ENCODE results near the gene RYR1.
A peak's percentile ranks its signal among the peaks of the same experiment; 100 is the strongest.
"Not testable (repeated sequence)": the region's sequence is repeated elsewhere in the genome, so short reads cannot be mapped to it uniquely, and the experiment has no call there.

The RYR1 gene

DNA sequence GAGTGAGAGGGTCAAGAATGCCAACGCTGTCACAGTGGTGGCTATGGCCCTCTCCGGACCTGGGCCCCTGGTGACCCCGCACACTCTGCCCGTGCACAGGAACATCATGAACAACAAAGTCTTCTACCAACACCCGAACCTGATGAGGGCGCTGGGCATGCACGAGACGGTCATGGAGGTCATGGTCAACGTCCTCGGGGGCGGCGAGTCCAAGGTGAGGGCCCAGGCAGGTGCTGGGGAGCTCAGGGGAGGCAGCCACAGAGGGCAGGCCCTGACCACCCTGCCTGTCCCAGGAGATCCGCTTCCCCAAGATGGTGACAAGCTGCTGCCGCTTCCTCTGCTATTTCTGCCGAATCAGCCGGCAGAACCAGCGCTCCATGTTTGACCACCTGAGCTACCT lies 62.6 kb downstream of the RYR1 start:
- DNase-seq = no peak

- no peak for DNase-seq
Observed at GRCh38 chr19:38496603-38497487, 63.4 kb downstream of the RYR1 start.

DNA sequence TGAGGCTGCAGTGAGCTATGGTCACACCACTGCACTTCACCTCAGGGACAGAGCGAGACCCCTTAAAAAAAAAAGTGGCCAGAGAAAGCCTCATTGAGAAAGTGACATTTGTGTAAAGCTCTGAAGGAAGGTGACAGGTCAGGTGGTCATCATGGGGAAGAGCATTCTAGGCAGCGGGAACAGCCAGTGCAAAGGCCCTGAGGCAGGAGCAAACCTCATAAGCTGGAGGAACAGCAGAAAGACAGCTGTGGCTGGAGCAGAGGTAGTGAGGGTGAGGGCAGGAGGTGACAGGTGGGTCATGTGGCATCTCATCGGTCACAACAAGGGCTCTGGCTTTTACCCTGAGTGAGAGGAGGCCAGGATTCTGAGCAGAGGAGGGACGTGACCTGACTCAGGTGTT lies 64.4 kb downstream of the RYR1 start:
- DNase-seq = no peak

DNA sequence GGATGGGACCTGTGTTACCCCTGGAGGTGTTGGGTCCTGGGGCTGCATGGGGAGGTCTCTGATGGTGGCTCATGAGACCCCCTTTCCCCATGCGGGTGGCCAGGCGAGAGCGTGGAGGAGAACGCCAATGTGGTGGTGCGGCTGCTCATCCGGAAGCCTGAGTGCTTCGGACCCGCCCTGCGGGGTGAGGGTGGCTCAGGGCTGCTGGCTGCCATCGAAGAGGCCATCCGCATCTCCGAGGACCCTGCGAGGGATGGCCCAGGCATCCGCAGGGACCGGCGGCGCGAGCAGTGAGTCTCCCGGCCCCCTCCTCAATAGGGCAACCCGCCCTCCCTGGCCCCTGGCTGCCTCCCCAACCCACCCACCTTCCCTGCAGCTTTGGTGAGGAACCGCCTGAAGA lies 66.0 kb downstream of the RYR1 start:
- no peak for DNase-seq

- no peak for DNase-seq
Observed at GRCh38 chr19:38500450-38500849, 67.0 kb downstream of the RYR1 start.

GRCh38 chr19:38502410-38503076 lies 69.1 kb downstream of the RYR1 start:
- DNase-seq = no peak

- no peak for DNase-seq
Observed at GRCh38 chr19:38503077-38503410, 69.6 kb downstream of the RYR1 start.

- DNase-seq = no peak
Observed at GRCh38 chr19:38505958-38506357, 72.5 kb downstream of the RYR1 start.

- no peak for DNase-seq
Observed at GRCh38 chr19:38506375-38506722, 72.9 kb downstream of the RYR1 start.

DNA sequence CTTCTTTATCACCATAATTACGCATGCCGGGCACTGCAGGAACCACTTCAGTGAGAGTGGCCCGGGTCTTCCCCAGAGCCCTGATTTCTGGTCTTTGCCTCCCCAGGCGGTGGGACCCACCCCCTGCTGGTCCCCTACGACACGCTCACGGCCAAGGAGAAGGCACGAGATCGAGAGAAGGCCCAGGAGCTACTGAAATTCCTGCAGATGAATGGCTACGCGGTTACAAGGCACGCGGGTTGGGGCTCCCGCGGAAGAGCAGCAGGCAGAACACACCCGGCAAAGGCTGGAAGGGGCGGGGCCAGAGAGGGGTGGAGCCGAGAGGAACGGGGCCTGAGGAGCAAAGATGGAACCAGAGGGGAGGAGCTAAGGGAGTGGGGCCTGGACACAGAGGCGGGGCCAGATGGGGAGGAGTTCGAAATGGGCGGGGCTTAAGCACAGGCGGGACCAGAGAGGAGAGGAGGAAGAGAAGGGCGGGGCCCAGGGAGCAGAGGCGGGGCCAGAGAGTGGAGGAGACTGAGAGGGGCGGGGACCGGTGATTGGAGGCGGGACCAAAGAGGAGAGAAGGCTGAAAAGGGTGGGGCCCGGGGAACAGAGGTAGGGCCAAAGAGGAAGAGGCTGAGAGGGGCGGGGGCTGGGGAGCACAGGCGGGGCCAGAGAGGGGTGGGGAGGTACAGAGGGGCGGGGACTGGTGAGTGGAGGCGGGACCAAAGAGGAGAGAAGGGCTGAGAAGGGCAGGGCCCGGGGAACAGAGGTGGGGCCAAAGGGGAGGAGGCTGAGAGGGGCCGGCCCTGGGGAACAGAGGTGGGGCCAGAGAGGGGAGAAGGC lies 73.4 kb downstream of the RYR1 start:
- peak; percentile 89 for DNase-seq

GRCh38 chr19:38507551-38508127 lies 74.1 kb downstream of the RYR1 start:
- DNase-seq = no peak

DNA sequence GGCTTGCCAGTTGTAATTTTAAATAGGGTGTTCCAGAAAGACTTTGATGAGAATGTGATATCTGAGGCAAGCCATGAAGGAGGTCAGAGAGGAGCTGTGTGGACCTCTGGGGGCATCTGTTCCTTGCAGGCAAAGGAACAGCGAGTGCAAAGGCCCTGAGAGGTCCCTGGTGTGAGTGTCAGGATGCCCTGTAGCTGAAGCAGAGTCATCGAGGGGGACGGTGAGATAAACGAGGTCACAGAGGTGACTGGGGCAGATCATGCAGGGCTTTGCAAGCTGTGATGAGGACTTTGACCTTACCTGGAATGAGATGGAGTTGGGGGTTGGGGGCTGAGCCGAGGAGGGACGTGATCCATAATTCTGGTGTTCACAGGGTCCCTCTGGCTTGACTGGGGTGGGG lies 75.0 kb downstream of the RYR1 start:
- no peak for DNase-seq

GRCh38 chr19:38509027-38509426 lies 75.5 kb downstream of the RYR1 start:
- DNase-seq = no peak

DNA sequence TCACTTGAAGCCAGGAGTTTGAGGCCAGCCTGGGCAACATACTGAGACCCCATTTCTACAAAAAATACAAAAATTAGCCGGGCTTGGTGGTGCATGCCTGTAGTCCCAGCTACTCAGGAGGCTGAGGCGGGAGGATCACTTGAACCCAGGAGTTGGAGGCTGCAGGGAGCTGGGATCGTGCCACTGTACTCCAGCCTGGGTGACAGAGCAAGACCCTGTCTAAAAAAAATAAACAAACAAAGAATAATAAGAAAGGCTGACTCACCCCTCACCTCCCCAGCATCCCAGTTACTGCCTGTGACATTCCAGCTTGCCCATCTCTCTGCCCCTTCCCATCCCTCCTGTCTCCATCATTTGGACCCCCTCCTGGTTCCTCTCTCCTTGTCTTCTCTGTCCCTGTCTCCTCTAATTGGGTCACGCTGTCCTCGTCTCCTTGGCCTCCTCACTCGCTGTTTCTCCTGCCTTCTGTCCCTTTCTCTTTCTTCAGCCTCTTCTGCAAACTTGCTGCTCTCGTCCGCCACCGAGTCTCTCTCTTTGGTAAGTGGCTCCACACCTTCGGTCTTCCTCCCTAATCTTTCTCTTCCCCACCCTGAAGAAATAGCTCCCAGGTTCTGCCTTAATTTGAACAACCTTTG lies 77.7 kb downstream of the RYR1 start:
- no peak for DNase-seq

DNA sequence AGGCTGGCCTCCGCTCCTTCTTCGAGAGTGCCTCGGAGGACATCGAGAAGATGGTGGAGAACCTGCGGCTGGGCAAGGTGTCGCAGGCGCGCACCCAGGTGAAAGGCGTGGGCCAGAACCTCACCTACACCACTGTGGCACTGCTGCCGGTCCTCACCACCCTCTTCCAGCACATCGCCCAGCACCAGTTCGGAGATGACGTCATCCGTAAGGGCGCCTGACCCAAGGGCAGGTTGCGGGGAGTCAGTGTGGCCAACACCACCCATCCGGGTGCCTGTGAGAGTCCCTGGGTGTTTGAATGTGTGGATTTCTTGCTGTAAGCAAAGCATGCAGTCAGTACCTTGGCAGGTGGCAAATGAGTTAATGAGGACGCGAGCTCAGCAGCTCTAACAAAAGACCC lies 78.8 kb downstream of the RYR1 start:
- DNase-seq = no peak

DNA sequence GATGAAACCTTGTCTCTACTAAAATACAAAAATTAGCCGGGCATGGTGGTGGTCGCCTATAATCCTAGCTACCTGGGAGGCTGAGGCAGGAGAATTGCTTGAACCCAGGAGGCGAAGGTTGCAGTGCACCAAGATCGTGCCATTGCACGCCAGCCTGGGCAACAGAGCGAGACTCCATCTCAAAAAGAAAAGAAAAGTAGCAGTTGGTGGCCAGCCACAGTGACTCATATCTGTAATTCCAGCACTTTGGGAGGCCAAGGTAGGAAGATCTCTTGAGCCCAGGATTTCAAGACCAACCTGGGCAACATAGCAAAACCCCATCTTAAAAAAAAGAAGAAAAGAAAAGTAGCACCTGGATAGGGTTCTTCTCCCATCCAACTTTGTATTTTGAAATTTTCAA lies 79.7 kb downstream of the RYR1 start:
- not testable (repeated sequence) for DNase-seq

DNA sequence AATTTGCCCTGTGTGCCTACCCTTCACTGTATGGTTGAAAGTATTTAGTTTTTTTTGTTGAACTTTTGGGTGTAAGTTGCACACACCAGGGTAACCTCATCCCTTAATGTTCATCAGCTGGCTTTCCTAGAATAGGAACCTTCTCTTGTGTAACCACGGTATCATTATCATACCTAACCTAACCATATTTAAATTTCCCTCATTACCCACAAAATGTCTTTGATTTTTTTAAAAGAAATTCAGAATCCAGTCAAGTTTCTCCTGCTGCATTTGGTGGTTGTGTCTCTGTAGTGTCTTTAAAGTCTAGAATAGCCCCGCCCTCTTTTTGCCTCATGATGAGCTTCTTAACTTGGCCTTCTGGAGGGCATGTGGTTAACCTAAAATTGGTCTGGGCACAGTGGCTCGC lies 80.3 kb downstream of the RYR1 start:
- no peak for DNase-seq

DNA sequence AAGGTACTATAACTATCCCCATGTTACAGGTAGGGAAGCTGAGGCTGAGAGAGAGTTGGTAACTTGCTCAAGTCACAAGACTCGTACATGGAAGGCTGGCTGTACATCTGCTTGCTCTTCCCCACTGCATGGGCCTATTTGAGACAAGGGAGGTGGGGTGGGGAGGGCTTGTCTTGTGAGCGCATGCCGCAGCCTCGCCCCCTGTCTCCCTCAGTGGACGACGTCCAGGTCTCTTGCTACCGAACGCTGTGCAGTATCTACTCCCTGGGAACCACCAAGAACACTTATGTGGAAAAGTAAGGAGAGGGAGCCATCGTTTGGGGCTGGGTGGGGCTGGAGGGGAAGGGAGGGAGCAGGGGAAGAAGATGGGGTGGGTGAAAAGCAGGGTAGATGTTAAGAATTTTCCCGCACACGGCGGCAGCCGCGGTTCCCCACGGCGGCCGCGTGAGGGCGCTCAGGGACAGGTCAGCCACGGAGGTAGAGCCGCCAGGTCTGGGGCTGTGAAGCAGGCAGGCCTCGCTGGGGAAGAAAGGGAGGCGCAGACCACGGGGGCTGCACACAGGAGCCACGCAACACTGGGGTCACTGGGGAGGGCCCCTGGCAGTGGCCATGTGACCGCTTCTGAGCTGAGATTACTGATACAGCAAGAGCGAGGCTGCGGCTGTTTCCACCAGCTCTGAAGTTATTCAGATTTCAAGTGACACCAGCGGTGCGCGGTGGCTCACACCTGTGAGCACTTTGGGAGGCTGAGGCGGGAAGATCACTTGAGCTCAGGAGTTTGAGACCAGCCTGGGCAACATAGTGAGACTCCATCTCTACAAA lies 81.5 kb downstream of the RYR1 start:
- DNase-seq = peak; percentile 57

GRCh38 chr19:38515896-38516295 lies 82.4 kb downstream of the RYR1 start:
- no peak for DNase-seq

DNA sequence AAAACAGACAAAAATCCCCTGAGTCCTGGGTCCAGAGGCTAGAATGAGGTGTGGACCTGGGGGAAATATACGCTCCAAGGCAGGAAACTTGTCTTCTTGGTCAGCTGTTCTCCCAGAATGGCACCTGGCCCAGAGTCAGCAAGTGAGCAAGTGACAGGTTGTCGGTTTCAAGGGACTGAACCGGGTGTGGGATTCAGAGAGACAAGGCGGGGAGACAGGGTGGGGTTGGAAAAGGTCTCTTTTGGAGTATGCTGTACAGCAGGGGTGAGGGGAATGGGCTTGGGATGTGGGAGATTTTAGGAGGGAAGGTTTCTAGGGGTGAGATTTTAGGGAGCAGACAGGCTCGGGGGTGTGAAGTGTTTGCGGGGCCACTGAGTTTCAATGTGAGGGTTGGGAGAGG lies 83.3 kb downstream of the RYR1 start:
- DNase-seq = no peak

DNA sequence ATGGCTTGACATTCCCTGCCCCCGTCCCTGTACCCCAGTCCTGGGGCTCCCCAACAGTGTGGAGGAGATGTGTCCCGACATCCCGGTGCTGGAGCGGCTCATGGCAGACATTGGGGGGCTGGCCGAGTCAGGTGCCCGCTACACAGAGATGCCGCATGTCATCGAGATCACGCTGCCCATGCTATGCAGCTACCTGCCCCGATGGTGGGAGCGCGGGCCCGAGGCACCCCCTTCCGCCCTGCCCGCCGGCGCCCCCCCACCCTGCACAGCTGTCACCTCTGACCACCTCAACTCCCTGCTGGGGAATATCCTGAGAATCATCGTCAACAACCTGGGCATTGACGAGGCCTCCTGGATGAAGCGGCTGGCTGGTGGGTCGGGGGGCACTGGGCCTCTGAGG lies 83.8 kb downstream of the RYR1 start:
- DNase-seq = no peak

DNA sequence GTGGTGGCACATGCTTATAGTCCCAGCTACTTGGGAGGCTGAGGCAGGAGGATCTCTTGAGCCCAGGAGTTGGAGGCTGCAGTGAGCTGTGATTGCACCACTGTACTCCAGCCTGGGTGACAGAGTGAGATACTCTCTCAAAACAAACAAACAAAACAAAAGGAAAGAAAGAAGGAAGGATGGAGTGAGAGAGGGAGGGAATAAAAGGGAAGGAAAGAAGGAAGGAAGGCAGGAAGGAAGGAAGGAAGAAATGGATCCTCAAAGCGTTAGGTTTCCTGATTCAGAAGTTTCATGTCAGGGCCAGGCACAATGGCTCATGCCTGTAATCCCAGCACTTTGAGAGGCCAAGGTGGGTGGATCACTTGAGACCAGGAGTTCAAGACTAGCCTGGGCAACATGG lies 84.5 kb downstream of the RYR1 start:
- DNase-seq = not testable (repeated sequence)
